Ovary (tissue), 9 donors: Measurements from ENCODE around the gene VPS35L. TPM values are rescaled to one million over a fixed set of nuclear protein-coding genes. Genes with fewer than 3 reads are reported as not detected.
A peak's percentile ranks its signal among the peaks of the same experiment; 100 is the strongest.

ENCODE experiments used
- DNase-seq, 5 donors: peaks; one replicate each; pipeline ENCODE4 v3.0.0-alpha.2; 2019 to 2020
- H3K27ac ChIP-seq, 2 donors: fragments of 200-600 bp; one replicate each; pipeline versions ENCODE4 v1.5.1 to v1.8.0; 2019 to 2022
- H3K27me3 ChIP-seq: fragments of 200-600 bp; one replicate; pipeline ENCODE4 v1.8.0; 2022
- H3K36me3 ChIP-seq: fragments of 200-600 bp; sonication (generic); one replicate; pipeline ENCODE4 v1.5.1; 2019
- H3K4me1 ChIP-seq: one replicate; pipeline ENCODE4 v1.8.1; 2013; ENCODE audit warnings: mild to moderate bottlenecking, moderate library complexity; ENCODE audit not compliant: insufficient read depth
- H3K4me3 ChIP-seq: fragments of 200-600 bp; sonication (generic); one replicate; pipeline ENCODE4 v1.5.1; 2017
- H3K9me3 ChIP-seq, 2 donors: fragments of 200-600 bp in 1 of 2; sonication (generic) in 1 of 2; one replicate each; pipeline versions ENCODE4 v1.5.1 to v1.8.1; 2013 to 2019; ENCODE audit warnings: mild to moderate bottlenecking in 1 of 2, moderate library complexity in 1 of 2
- EP300 ChIP-seq: sonication (generic); formaldehyde crosslinking; IDR thresholded peaks from one replicate; pipeline ENCODE4 v1.6.1; 2017; ENCODE audit warnings: antibody characterized with exemption
- POLR2A ChIP-seq: fragments of 450-650 bp; IDR thresholded peaks from one replicate; pipeline ENCODE4 v1.6.1; 2017; ENCODE audit warnings: antibody characterized with exemption, mild to moderate bottlenecking, moderate library complexity
- WGBS, 3 donors: extraction: QIAGEN DNeasy Blood & Tissue Kit in 1 of 3; methylation state at CpG; one replicate each; pipeline versions ENCODE4 v1.1.5 to v1.1.7; 2013 to 2017; 5-methylcytosine and 5-hydroxymethylcytosine counted together
- intact Hi-C, 4 donors: fragments of 100-400 bp; cut with DNase I; formaldehyde crosslinking; loops; one replicate each; pipeline versions ENCODE4 v1.11.0 to v1.15.1; 2022 to 2023
- polyA plus RNA-seq, 2 donors: library from polyadenylated mRNA; stranded (reverse); fragments of 200-250 nt in 1 of 2; fragments of 350-450 nt in 1 of 2; fragmentation: Illumina TruSeq in 1 of 2; extraction: RNeasy Lipid Tissue Mini Kit (QIAGEN cat#74804) in 1 of 2; gene quantifications; one replicate each; pipeline ENCODE4 v1.2.3, GENCODE V29; 2013 to 2014
- total RNA-seq, 7 donors: library from RNA; depleted of rRNA in 2 of 7; stranded (reverse); fragments of >200 nt in 2 of 7; fragmentation: NEBNext Ultra II Directional in 3 of 7; extraction: Animal tissue kit (Norgen Biotek cat#: 25700) in 3 of 7; gene quantifications; one replicate each; pipeline versions ENCODE4 v1.1.0 to v1.2.4, GENCODE V29; 2016 to 2023
- TF ChIP-seq, protein P1 (sequence below), 3 donors: fragments of 450-650 bp in 2 of 3; fragments of 200-600 bp in 1 of 3; IDR thresholded peaks; one replicate each; pipeline versions ENCODE4 v1.5.1 to v1.8.0; 2016 to 2022; ENCODE audit warnings: antibody characterized with exemption in 3 of 3, mild to moderate bottlenecking in 1 of 3
- donor health status: DM: no; HTN: no; CAD: no; lungs with moderate emphysema.
- donor health status: DM: no; HTN: no; CAD: no.
- donor health status: Bipolar disorder and iron deficiency.
- donor health status: DM: yes; HTN: yes; CAD: no.
- donor health status: DM: no; HTN: no; CAD: no.
- donor health status: DM: yes; HTN: yes; CAD: no.

The VPS35L gene
- total and polyA plus RNA-seq, 9 donors = 28.6 to 69.6 (median 50.7) TPM

- DNase-seq = no peak
- WGBS, 3 donors = 80 to 82% (median 81%) methylated on average over 7 of the region's 7 CpGs
- no peak overlapping the region for H3K4me3 ChIP-seq
- no peaks in the 10 kb centered on the region for H3K9me3 ChIP-seq
- H3K36me3 ChIP-seq = no peaks in the 10 kb centered on the region
- TF ChIP-seq EP300 = no peak
- TF ChIP-seq, protein P1, sequence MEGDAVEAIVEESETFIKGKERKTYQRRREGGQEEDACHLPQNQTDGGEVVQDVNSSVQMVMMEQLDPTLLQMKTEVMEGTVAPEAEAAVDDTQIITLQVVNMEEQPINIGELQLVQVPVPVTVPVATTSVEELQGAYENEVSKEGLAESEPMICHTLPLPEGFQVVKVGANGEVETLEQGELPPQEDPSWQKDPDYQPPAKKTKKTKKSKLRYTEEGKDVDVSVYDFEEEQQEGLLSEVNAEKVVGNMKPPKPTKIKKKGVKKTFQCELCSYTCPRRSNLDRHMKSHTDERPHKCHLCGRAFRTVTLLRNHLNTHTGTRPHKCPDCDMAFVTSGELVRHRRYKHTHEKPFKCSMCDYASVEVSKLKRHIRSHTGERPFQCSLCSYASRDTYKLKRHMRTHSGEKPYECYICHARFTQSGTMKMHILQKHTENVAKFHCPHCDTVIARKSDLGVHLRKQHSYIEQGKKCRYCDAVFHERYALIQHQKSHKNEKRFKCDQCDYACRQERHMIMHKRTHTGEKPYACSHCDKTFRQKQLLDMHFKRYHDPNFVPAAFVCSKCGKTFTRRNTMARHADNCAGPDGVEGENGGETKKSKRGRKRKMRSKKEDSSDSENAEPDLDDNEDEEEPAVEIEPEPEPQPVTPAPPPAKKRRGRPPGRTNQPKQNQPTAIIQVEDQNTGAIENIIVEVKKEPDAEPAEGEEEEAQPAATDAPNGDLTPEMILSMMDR (IDR thresholded peaks at IDR 0.05) = no peak
- TF ChIP-seq POLR2A = no peak
- H3K4me1 ChIP-seq = peaks cover 14% of the 10 kb centered on the region
- no peaks in the 10 kb centered on the region for H3K27me3 ChIP-seq
- intact Hi-C loops = loop anchor here in 1 of 4 donors (5.0 kb wide), 1 partner anchor 40 kb away; no protein-coding TSS in a partner anchor
- H3K27ac ChIP-seq = no peak overlapping the region
These were observed 131.8 kb downstream of the VPS35L start for GRCh38 chr16:19687279-19687678.

- no peaks in the 10 kb centered on the region for H3K9me3 ChIP-seq
- 92% methylated on average over 18 of the region's 18 CpGs for WGBS, 3 donors
- no peak overlapping the region for H3K27ac ChIP-seq
- intact Hi-C loops = loop anchor here in 1 of 4 donors (5.0 kb wide), 1 partner anchor 41 kb away; no protein-coding TSS in a partner anchor
- DNase-seq = no peak
- no peak overlapping the region for H3K4me3 ChIP-seq
- TF ChIP-seq, protein P1 (IDR thresholded peaks at IDR 0.05) = no peak
- no peak for TF ChIP-seq EP300
- TF ChIP-seq POLR2A = no peak
- H3K4me1 ChIP-seq = peaks cover 14% of the 10 kb centered on the region
- no peaks in the 10 kb centered on the region for H3K36me3 ChIP-seq
- no peaks in the 10 kb centered on the region for H3K27me3 ChIP-seq
These were observed 133.0 kb downstream of the VPS35L start for GRCh38 chr16:19688396-19689024.

GRCh38 chr16:19689342-19689741 is 133.8 kb downstream of the VPS35L start:
- Histone ChIP-seq H3K9me3 (no peaks in the 10 kb centered on the region), H3K4me1 (peaks cover 14% of the 10 kb centered on the region), H3K36me3 (no peaks in the 10 kb centered on the region), H3K27me3 (no peaks in the 10 kb centered on the region), H3K27ac (peak overlapping the region in 1 of 2 donors; percentile 50), H3K4me3 (no peak overlapping the region)
- intact Hi-C loops = loop anchor here in 1 of 4 donors (5.0 kb wide), 1 partner anchor 42 kb away; no protein-coding TSS in a partner anchor
- TF ChIP-seq, protein P1 (IDR thresholded peaks at IDR 0.05) = no peak
- TF ChIP-seq POLR2A (no peak), EP300 (no peak)
- no peak for DNase-seq
- 96 to 98% (median 96%) methylated on average over 5 of the region's 5 CpGs for WGBS, 3 donors

DNA sequence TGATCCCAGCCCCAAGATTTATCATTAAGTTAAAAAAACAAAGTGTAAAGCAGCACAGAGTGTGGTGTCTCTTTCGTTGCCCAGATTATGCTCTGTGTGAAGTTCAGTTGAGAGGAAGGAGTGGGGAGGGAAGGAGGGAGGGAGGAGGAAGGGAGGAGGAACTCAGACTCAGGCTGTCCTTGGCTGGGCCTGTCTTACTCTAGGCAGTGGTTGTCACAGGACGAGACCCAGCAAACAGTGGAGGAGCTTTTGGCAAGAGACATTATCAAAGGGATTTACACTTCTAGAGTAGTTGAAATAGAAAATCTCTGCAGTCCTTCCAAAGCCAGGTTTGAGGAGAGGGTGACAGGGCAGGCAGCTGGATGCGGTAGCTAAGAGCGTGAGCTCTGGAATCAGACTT is 134.7 kb downstream of the VPS35L start:
- H3K4me1 ChIP-seq = peaks cover 14% of the 10 kb centered on the region
- DNase-seq = peak in 1 of 5 donors; percentile 48
- no peak overlapping the region for H3K4me3 ChIP-seq
- intact Hi-C loops = no loop called here
- no peaks in the 10 kb centered on the region for H3K36me3 ChIP-seq
- 43 to 53% (median 45%) methylated on average over 4 of the region's 4 CpGs for WGBS, 3 donors
- no peaks in the 10 kb centered on the region for H3K9me3 ChIP-seq
- H3K27me3 ChIP-seq = no peaks in the 10 kb centered on the region
- TF ChIP-seq POLR2A (no peak), EP300 (no peak)
- TF ChIP-seq, protein P1 (IDR thresholded peaks at IDR 0.05) = no peak
- H3K27ac ChIP-seq = peak overlapping the region in 1 of 2 donors; percentile 50
